Medulla oblongata (tissue), 1 donor: ENCODE data around the gene LTB4R2.

Experiments used
- DNase-seq: peaks from one replicate; pipeline ENCODE4 v3.0.0-alpha.2; 2015; ENCODE audit errors: extremely low spot score

Gene LTB4R2, protein sequence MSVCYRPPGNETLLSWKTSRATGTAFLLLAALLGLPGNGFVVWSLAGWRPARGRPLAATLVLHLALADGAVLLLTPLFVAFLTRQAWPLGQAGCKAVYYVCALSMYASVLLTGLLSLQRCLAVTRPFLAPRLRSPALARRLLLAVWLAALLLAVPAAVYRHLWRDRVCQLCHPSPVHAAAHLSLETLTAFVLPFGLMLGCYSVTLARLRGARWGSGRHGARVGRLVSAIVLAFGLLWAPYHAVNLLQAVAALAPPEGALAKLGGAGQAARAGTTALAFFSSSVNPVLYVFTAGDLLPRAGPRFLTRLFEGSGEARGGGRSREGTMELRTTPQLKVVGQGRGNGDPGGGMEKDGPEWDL

DNA sequence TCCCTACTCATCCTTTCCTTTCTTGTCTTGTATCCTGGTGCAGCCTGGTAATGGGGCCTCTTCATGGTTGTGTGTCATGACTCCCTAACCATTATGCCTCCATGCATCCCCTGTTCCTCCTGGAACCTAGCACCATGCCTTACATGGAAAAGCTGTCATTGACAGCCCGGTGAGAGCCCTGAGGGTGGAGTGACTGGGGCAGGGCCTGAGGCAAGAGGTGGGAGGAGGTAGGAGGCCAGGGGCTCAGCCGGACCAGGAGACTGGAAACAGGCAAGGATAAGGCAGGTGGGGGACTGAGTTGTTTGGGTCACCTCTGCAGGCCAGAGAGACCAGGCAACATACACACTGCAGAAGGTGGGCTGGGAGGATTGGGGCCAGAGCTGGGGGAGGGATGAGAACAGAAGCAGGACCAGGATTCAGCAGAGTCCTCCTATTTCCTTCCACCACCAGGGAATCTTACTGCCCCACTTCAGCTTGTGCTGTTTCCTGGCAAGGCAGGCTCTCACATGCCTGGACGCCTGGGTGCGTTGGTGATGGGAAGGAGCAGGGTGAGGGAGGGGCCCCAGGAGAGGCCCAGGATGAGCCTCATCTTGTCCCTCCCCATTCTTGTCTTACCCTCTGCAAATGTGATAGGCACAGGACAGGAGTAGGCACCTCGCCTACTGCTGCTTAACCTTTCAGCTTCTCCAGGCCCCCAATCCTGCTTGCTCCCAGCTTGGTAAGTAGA, at the start of gene LTB4R2:
LTB4R2 (plus strand) TSS at position 603 of the 727 bp plus-strand sequence. CDS start 525 bp downstream, outside the sequence.
- no peak for DNase-seq

DNA sequence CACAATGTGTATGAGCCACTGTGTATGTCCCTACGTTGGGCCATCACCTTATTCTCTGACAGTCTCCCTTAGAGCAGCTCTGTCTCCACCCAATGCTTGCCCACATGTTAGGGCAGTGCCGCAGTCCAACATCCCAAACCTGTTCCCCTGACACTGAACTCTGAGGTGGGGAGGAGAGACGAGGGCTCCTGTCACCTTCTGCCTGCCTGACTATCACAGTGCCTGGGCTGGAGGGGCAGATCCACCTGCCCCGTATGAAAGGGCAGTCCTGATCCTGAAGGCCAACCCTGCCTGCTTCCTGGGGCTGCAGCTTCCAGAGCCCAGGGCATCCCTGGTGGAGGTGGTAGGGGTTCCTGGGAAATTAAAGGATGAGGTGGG, 49.2 kb upstream of the LTB4R2 start:
- DNase-seq: no peak

DNA sequence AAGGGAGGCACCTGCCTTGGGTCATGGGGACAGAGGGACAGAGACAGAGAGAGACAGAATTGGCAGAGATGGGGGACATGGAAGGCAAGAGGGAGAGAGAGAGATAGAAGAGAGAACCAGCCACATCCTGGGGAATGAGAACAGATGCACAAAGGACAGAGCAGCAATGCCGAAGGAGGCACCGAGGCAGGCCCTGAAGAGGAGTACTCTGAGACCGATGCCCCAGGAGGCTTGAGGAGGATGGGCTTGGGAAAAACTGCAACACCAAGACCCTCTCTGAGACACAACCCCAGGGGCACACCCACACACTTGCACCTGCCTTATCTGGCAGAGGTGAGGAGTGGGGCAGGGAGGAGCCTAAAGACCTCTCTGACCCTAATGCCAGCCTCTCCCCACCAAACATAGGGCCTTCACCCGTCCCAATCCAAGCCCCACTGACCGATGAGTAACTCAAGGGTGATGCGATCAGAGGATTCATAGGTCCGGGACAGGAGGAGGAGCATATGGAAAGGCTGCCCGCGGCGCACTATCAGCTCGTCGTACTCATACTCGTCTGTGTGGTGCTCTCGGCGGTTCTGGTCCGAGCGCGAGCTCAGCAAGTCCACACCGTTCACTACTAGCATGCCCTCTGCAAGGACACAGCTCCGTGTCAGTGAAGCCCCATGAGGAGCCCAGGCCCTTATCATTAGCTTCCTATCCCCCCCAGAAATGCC, 48.5 kb upstream of the LTB4R2 start:
- DNase-seq: no peak

DNA sequence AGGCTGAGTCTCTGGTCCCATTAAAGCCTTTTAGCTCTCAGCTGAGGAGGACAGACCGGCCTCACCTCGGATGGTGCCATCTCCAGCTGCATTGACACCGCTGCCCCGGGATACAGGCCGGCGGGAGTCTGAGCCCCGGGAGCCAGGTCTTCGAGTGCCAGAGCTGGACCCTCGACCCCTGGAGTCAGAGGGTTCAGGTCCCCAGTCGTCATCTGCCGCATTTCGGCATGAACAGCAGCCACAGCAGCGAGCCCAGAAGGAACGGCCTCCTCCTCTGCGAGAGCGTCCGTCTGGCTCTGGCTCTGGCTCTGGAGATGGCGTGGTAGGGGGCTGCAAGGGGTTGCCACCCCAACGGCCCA, 48.0 kb upstream of the LTB4R2 start:
- no peak for DNase-seq

DNA sequence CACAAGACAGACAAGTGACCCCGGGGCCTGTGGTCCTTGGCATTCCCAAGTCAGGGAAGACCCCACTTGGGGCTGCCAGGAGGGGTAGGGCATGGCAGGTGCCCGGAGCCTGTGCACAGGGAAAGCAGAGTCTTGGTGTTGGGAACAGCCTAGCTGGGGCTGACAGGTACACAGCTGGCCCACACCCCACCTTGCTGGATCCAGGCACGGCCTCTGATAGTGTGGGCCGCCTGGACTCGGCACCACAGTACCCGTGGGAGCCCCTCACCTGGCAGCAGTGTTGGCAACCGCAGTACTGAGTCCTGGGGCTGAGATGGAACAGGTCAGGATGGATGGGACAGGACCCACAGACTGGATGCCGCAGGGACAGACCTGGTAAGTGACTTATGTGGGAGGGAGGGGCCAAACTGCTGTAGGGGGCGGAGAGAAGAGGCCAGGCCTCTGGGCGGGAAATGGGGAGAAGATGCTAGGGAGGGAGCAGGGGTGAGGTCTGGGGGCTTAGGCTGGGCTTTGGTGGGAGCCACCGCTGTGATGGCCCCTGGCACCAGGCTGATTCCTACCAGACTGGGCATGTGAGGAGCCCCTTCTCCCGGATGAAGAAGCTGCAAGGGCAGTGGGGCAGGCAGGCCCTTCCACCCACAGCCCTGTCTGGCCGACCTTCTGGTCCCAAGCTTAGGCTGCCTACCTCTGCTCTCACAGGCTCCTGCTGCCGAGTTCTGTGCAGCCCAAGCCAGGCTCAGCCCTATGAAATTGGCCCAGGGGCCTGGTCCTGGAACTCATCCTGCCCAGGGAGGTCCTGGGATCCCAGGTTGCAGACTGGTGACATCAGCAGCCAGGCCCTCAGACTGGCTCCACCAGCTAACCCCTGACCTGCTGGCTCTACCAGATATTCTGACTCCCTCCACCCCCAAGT, 46.9 kb upstream of the LTB4R2 start, which contains the start of gene TGM1:
TGM1 (minus strand) TSS at position 357 of the 913 bp plus-strand sequence. CDS start 825 bp downstream, outside the sequence.
- no peak for DNase-seq

DNA sequence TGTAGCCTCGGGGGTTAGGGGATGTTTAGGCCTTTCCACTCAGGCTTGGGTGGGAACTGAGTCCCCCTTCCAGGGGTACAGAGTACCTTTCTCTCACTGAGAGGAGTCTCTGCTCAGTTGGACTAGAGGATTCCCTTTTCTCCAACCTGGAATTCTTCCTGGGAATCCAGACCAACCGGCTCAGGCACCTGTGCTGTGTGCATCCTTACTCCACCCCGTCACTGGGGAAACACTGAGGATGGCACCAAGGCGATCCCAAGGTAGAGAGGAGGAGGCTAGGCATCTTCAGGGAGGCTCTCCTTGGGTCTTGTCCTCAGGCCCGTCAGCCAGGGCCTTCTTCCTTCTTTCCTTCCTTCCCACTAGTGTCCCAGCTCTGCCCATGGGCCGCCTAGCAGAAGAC, 46.1 kb upstream of the LTB4R2 start:
- DNase-seq: no peak

DNA sequence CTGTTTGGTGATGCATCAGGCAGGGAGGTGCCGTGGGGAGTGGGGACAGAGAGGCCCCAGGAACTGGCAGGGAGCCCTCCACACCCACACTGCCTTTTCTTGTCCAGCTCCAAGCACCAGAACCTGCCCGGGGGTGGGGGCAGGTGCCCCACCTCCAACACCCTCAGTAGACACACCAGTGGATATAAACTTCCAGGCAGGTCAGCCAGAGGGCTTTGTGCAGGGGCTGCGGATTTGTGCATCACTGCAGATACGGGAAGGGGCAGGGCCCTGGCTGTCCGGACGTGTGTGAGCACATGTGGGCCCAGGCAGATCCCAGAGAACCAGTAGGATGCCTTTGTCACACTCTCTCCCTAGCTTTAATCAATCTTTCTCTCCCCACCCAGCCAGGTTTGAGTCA, 45.6 kb upstream of the LTB4R2 start:
- no peak for DNase-seq

DNA sequence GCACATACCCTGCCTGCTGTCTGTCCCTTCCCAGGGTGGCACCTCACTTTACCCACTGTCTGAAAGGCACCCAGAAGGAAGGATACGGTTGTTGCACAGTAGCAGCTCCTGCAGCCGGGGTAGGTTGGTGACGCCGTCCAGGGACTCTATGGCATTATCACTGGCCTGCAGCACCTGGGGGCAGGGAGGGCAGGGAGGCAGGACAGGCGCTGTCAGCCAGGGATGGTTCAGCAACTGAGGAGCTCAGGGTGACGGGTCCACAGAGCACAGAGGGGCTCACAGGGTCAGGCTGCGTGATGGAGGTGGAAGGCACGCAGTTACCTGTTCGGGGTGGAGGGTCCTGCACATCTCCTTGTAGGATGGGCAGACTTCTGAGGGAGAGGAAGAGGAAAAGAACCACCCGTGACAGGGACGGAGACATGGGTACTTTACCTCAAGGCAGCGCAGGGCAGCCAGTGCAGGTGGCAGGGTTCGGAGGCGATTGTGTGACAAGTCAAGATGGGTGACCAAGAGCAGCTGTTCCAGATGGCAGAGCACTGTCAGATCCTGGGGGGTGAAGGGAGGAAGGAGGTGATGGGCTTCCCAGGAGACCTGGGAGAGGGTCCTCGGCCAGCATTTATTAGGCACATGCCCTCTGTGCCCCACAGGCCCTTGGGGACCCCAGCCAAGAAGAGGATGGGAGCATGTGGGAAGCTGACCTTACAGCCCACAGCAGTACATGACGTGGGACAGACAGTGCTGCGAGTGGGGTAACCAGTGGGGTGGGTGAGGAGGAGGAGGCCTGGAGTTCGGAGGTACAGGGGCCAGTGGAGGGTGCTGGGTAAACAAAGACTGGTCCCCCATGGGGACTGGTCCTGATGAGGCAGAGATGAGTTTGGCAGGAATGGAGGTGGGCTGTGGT, 43.3 kb upstream of the LTB4R2 start:
- no peak for DNase-seq

DNA sequence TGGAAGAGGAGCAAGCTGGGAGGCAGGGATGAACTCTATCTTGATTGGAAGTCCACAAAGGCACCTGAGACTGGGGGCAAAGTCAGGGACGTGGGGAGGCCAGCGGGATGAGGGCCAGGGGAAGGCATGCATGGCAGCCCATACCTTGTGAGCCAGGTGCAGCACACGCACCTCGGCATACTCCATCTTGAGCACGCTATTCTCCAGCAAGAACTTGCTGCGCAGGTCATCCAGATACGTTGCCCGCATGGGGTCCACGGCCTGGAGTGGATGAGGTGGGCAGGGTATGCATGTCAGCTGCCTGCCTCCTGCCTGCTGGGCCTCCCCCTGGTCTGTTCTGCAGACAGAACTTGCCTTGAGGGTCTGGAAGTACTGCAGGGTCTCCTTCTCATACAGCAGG, 42.4 kb upstream of the LTB4R2 start:
- no peak for DNase-seq

DNA sequence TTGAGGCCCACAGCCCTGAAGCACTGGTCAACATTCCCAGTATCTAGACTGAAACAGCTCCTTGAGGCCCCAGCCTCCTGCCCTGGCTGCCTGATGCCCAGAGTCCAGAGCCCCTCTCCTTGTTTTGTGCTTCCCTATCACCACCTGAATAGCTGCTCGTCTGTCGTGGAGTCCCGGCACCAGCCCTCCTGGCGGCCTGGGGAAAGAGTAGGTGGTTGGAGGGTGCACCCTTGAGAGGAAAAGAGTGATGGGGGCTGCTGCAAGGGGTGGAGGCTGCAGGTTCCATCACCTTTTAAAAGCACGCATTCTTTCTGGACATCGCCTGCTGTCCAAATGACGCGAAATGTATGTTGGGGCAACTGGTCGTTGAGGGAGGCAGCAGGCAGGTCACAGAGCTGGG, 41.7 kb upstream of the LTB4R2 start:
- DNase-seq: no peak

DNA sequence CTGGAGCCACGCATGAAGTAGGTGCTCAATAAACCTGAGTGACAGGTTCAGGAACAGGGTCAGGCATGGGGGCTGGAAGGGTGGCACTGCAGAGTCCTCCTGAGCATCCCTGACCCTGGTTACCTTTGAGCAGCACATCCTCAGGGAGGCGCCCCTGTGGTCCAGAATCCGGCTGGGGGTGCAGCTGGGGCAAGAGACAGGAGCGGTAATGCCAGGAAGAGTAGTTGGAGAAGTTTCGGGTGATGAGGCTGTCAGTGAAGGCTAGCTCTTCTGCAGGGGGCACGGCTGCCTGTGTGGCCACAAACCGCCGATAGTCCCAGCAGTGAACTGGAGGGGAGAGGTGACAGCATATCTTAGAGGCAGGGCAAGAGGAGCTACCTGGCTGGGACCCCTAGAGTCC, 40.6 kb upstream of the LTB4R2 start:
- no peak for DNase-seq

DNA sequence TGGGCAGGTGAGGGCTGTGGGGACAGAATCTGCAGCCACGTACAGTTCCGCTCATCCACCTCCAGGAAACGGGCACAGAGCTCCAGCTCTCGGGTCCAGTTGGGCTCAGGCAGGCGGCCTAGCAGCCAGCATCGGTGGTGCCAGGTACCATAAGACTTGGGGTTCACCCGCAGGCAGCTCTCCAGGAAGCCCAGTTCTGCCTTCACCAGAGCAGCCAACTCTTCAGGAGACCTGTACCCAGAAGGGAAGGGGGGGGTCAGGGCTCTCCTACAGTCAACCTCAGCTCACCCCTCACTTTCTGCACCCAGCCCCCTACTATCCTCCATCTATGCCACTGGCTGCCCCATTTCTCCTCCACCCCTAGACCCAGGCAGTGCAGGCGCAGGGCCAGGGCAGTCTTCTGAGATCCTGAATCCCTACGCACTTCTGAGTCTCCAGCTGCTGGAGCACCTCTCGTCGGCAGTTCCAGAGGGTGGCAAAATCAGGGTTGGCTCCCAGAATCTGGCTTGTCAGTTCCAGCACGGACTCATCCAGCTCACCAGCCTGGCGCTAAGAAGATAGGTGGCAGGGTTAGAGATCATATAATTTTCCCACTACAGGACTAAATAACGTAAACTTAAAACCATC, 39.9 kb upstream of the LTB4R2 start:
- DNase-seq: no peak

DNA sequence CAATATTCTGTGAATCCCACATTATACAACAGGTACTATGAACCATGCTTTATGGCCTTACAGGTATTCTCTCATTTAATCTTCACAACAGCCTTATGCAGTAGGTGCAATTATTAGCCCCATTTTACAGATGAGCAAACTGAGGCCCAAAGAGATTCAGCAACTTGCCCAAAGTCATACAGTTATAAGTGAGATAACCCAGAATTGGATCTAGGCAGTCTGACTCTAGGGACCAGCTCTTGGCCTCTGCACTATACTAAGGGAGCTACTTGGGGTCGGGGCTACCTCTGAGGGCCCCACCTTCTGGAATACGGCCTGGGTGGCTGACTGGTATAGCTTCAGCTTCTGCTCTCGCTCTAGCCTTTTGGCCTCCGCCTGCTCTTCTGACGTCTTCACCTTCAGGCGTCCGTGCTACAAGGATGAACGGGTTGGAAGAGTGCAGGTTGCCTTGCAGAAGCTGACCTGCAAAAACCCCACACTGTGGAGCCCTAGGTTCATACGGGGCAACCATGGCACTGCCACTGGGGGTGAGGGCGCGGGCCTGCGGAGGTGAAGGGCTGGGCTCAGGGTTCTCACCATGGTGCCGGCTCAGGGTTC, 39.3 kb upstream of the LTB4R2 start:
- DNase-seq: no peak

DNA sequence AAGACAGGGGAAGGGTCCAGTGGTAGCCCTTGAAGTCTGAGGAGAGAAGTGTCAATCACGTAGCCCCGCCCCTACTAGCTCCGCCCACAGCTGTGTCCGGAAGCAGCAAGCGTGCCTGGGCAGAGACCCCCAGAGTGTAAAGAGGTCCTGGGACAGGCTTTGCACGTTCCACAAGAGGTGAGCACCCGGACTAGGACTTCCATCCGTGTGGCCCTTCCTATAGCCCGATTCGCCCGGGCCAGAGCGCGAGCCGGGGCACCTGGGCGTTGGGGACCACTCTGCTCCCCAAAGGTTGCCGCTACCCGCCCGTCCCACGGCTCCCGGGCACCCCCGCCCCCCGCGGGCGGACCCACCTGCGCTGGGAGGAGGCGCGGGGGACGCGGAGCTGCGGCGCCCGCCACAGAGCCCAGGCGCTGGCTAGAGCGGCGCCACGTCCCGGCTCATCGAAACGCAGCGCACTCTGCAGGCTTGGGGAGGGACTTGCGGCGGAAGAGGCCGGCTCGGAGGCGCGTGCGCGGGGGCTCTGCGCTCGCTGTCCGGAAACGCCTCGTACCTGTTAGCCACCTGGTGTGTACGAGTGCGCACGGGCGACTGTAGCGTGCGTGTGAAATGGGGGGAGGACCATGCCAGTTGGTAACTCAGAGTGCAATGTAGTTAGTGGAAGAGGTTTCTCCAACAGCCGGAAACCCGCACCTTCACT, 38.7 kb upstream of the LTB4R2 start, which contains the start of gene RABGGTA:
RABGGTA (minus strand) TSS at position 464 of the 700 bp plus-strand sequence. CDS start 482 bp downstream, outside the sequence.
- peak; percentile 88 for DNase-seq

DNA sequence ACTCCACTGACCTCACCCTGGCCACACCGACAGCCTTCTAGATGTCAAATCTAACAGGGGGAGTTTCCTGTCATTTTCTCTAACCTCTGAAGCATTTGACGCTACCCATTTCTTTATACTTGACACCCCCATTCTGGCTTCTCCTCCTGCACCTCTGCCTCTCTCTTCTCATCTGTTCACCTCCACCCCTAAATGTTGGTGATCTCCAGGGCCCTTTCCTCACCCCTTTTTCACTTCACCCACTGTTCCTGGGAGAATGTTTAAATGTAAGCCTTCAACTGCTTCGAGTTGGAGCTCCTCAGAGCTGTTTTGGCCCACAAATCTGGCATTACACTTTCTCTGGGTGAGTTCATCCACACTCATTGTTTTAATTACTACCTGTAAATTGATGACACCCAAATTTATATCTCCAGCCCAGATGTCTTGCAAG, 38.1 kb upstream of the LTB4R2 start:
- no peak for DNase-seq

DNA sequence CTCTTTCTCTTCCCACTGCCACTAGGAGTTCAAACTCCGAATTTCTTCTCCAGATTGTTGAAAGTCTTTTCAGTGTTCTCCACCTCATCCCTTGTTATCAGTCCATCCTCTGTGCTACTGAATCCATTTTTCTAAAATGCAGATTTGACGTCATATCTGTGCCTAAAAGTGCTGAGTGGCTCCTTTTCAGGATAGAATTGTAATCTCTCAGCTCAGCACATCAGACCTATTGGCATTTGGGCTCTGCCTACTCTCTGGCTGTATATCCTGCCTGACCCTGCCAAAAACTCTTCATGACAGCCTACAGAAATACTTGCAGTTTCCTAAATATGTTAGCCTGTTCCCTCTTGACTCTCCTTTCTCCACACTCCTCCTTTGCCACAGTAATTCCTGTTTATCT, 37.5 kb upstream of the LTB4R2 start:
- no peak for DNase-seq

DNA sequence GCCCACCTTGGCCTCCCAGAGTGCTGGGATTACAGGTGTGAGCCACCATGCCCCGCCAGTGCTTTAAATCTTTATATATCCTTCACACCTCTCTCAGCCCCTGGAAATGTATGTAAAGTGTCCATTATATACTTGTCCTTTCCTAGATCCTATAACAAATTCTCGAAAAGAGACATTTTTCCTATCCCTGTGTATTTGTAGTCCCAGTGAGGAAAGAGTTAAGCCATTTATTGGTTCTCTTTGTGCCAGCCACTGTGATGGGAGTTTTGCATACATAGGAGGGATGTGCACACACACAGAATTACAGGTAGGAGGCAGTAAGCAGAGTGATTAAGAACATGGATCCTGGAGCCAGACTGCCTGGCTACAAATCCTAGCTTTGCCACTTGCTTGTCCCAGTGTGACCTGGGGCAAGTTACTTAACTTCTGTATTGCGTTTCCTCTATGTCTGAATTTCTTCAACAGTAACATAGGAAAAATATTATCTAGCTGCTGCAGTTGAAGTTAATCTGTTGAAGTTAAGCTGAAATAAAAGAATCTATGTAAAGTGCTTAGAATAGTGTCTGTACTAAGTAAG, 36.4 kb upstream of the LTB4R2 start:
- DNase-seq: no peak

DNA sequence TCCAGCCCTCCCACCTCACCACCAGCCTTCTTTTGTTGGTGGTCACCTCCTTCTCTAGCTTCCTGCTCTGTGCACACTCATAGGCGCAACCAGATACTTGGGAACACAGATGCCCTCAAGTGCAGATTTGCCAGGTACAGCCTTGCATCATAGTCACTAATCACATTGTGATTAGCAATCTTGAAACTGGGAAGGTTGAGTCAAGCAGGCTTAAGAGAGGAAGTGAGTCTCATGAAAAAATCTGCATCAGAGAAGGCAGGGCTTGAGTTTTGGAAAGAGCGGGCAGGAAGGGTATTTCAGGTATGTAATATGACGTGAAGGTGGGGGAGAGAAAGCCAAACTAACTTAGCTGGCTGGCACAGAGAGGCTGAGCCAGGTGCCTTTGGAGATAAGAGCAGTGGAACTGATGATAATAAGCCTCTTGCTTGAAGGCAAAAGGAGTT, 35.8 kb upstream of the LTB4R2 start:
- DNase-seq: peak; percentile 86
